Nephron progenitor cell (in vitro differentiated cells): ENCODE results near the gene TGFBRAP1.
A peak's percentile ranks its signal among the peaks of the same experiment; 100 is the strongest.
"Not testable (repeated sequence)": the region's sequence is repeated elsewhere in the genome, so short reads cannot be mapped to it uniquely, and the experiment has no call there.

Experiments used
- DNase-seq: peaks from one replicate; pipeline ENCODE4 v3.0.0; 2021
- H3K27ac Mint-ChIP-seq: 2 replicates; pipeline ENCODE4 v1.8.0; 2021; ENCODE audit warnings: mild to moderate bottlenecking, moderate library complexity, mixed read lengths
- H3K27me3 Mint-ChIP-seq: 2 replicates; pipeline ENCODE4 v1.8.0; 2021; ENCODE audit warnings: mild to moderate bottlenecking, low read depth, mixed read lengths; ENCODE audit not compliant: poor library complexity
- H3K36me3 Mint-ChIP-seq: 2 replicates; pipeline ENCODE4 v1.8.0; 2021; ENCODE audit warnings: low read depth, mixed read lengths
- H3K4me1 Mint-ChIP-seq: 2 replicates; pipeline ENCODE4 v1.8.0; 2021; ENCODE audit warnings: mixed read lengths
- H3K4me3 Mint-ChIP-seq: 2 replicates; pipeline ENCODE4 v1.8.0; 2021; ENCODE audit warnings: mild to moderate bottlenecking, moderate library complexity, mixed read lengths
- H3K9me3 Mint-ChIP-seq: 2 replicates; pipeline ENCODE4 v1.8.0; 2021; ENCODE audit warnings: mild to moderate bottlenecking, moderate library complexity, mixed read lengths
- TF ChIP-seq, protein P1 (sequence below): fragments of 200-600 bp; sonication (generic); IDR thresholded peaks from 2 replicates; pipeline ENCODE4 v1.5.0; 2021; ENCODE audit warnings: antibody characterized with exemption

Gene TGFBRAP1

GRCh38 chr2:105330681-105331375 lies 1.3 kb upstream of the TGFBRAP1 start:
- Mint-ChIP-seq H3K4me1 (peaks cover 21% of the 10 kb centered on the region), H3K36me3 (no peaks in the 10 kb centered on the region), H3K4me3 (peak overlapping the region; percentile 80), H3K9me3 (no peaks in the 10 kb centered on the region), H3K27ac (no peak overlapping the region), H3K27me3 (peaks cover 6% of the 10 kb centered on the region)
- DNase-seq = no peak
- TF ChIP-seq, protein P1, sequence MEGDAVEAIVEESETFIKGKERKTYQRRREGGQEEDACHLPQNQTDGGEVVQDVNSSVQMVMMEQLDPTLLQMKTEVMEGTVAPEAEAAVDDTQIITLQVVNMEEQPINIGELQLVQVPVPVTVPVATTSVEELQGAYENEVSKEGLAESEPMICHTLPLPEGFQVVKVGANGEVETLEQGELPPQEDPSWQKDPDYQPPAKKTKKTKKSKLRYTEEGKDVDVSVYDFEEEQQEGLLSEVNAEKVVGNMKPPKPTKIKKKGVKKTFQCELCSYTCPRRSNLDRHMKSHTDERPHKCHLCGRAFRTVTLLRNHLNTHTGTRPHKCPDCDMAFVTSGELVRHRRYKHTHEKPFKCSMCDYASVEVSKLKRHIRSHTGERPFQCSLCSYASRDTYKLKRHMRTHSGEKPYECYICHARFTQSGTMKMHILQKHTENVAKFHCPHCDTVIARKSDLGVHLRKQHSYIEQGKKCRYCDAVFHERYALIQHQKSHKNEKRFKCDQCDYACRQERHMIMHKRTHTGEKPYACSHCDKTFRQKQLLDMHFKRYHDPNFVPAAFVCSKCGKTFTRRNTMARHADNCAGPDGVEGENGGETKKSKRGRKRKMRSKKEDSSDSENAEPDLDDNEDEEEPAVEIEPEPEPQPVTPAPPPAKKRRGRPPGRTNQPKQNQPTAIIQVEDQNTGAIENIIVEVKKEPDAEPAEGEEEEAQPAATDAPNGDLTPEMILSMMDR = no peak

DNA sequence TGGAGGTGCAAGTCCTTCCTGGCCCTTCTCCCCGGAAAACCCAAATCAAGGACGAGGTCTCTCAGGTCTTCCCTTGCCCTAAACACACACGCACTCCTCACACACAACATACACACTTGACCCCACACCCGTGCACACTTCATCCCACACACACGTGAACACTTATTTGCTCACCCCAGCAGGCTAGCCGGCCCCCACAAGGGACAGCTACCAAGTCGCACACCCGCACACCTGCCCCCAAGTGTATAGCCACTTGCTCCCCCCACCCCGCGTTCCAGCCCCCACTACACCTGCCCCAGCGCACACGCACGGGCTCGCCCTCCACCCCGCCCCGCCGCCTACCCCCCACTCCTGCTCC lies 359 bp downstream of the TGFBRAP1 start:
- H3K4me3 Mint-ChIP-seq = peak overlapping the region; percentile 98
- no peaks in the 10 kb centered on the region for H3K9me3 Mint-ChIP-seq
- H3K27me3 Mint-ChIP-seq = peaks cover 6% of the 10 kb centered on the region
- no peak for DNase-seq
- H3K36me3 Mint-ChIP-seq = peaks cover 4% of the 10 kb centered on the region
- TF ChIP-seq, protein P1 = no peak
- H3K27ac Mint-ChIP-seq = peak overlapping the region; percentile 93
- H3K4me1 Mint-ChIP-seq = peaks cover 27% of the 10 kb centered on the region

- Mint-ChIP-seq H3K4me3 (peak overlapping the region; percentile 98), H3K36me3 (peaks cover 4% of the 10 kb centered on the region), H3K27ac (peak overlapping the region; percentile 93), H3K27me3 (peaks cover 6% of the 10 kb centered on the region), H3K4me1 (peaks cover 31% of the 10 kb centered on the region), H3K9me3 (no peaks in the 10 kb centered on the region)
- DNase-seq = no peak
- TF ChIP-seq, protein P1 = no peak
Measured at GRCh38 chr2:105328281-105329196, 996 bp downstream of the TGFBRAP1 start.

DNA sequence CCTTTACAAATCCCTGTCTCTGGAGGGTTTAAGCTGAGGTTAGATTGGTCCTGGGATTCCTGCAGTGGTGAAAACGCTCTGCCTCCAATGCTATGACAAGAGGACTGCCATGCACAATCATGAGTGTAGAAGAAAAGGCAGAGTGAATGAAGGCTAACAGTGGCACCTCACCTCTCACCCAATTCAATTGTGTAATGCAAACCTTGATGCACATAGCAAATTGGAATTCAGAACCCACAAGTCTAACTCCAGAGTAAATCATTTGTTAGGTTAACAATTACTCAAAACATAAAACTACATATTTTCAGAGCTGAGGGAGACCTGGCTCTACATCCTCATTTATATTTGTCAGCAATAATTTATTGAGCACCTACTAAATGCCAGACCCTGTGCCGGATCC lies 1.8 kb downstream of the TGFBRAP1 start:
- Mint-ChIP-seq H3K4me1 (peaks cover 34% of the 10 kb centered on the region), H3K4me3 (no peak overlapping the region), H3K9me3 (no peaks in the 10 kb centered on the region), H3K27me3 (peaks cover 8% of the 10 kb centered on the region), H3K36me3 (peaks cover 4% of the 10 kb centered on the region), H3K27ac (no peak overlapping the region)
- no peak for DNase-seq
- TF ChIP-seq, protein P1 = no peak

DNA sequence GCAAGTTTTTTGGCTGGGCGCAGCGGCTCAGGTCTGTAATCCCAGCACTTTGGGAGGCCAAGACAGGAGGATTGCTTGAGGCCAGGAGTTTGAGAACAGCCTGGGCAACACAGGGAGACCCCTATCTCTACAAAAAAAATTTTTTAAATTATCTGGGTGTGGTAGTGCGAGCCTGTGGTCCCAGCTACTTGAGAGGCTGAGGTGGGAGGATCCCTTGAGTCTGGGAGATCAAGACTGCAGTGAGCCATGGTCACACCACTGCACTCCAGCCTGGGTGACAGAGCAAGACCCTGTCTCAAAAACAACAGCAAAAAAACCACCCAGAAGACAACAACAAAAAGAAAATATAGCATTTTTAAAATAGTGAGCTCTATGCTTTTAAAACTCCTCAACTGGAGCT lies 2.3 kb downstream of the TGFBRAP1 start:
- DNase-seq, H3K9me3 Mint-ChIP-seq, H3K27ac Mint-ChIP-seq, H3K27me3 Mint-ChIP-seq, H3K36me3 Mint-ChIP-seq: not testable (repeated sequence)
- H3K4me1 Mint-ChIP-seq = peaks cover 34% of the 10 kb centered on the region
- H3K4me3 Mint-ChIP-seq = peak overlapping the region; percentile 15

DNA sequence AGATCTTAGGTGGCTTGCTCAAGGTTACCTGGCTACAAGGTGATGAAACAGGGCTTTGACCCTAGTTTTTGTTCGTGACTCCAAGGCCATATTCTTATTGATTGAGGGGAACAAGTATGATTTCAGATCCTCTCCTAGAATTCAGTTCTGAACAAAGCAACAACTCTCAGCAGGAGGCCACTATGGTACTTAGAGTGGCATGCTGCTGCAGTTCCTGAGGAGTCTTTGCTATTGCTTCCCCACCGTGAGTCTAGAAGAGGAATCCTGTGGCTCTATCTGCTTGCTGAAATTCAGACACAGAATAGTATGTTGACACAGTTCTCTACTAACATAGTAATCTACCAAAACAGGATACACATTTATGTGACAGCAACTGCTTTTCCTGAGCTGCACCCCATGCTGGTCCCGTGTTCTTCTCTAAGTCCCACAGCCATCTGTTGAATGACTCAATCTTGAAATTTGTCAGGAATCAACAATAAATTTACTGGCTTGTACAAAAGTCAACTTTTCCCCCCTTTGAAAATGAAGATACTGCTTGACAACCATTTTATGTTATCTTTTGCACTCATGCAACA lies 4.1 kb downstream of the TGFBRAP1 start:
- H3K9me3 Mint-ChIP-seq = no peaks in the 10 kb centered on the region
- no peak overlapping the region for H3K4me3 Mint-ChIP-seq
- peaks cover 4% of the 10 kb centered on the region for H3K36me3 Mint-ChIP-seq
- H3K27me3 Mint-ChIP-seq = peaks cover 5% of the 10 kb centered on the region
- TF ChIP-seq, protein P1 = no peak
- DNase-seq = no peak
- H3K4me1 Mint-ChIP-seq = peaks cover 34% of the 10 kb centered on the region
- H3K27ac Mint-ChIP-seq = no peak overlapping the region
